Body of pancreas (tissue), 4 donors: ENCODE results near the gene THY1.

ENCODE experiments used
- CTCF ChIP-seq, 7 experiments: fragments of 450-650 bp in 4 of 7; fragments of 200-600 bp in 3 of 7; sonication (generic) in 3 of 7; IDR thresholded peaks; one replicate each; pipeline ENCODE4 v1.5.1; 2016 to 2019; ENCODE audit warnings: antibody characterized with exemption in 7 of 7
- POLR2A ChIP-seq, 3 donors: fragments of 450-650 bp; IDR thresholded peaks; one replicate each; pipeline ENCODE4 v1.6.1; 2016; ENCODE audit warnings: antibody characterized with exemption in 3 of 3, mild to moderate bottlenecking in 2 of 3

GRCh38 chr11:119448380-119448779 lies 25.4 kb upstream of the THY1 start:
- TF ChIP-seq CTCF (IDR thresholded peaks at IDR 0.05) (no peak), POLR2A (IDR thresholded peaks at IDR 0.05) (no peak)
